GM12872 (cell line): ENCODE results near the gene PRICKLE2.

Source experiments
- CTCF ChIP-seq: IDR thresholded peaks from 3 replicates; pipeline ENCODE4 v1.5.1; 2011; ENCODE audit warnings: low read depth, mild to moderate bottlenecking, low read length, moderate library complexity; ENCODE audit not compliant: insufficient read depth

PRICKLE2 gene

GRCh38 chr3:64074895-64075679, 150.2 kb downstream of the PRICKLE2 start:
- no peak for TF ChIP-seq CTCF

GRCh38 chr3:64074060-64074459, 151.2 kb downstream of the PRICKLE2 start:
- no peak for TF ChIP-seq CTCF

GRCh38 chr3:64073158-64073761, 152.0 kb downstream of the PRICKLE2 start:
- TF ChIP-seq CTCF: no peak

- TF ChIP-seq CTCF: no peak
Observed at GRCh38 chr3:64072126-64072525, 153.1 kb downstream of the PRICKLE2 start.

GRCh38 chr3:64070704-64071103, 154.6 kb downstream of the PRICKLE2 start:
- TF ChIP-seq CTCF: no peak

GRCh38 chr3:64067506-64068346, 157.5 kb downstream of the PRICKLE2 start:
- TF ChIP-seq CTCF: no peak

- TF ChIP-seq CTCF: no peak
Observed at GRCh38 chr3:64064804-64065203, 160.5 kb downstream of the PRICKLE2 start.
